Liver (tissue), 9 donors: Measurements from ENCODE around the gene XXYLT1. TPM values are rescaled to one million over a fixed set of nuclear protein-coding genes. Genes with fewer than 3 reads are reported as not detected.

Experiments
- DNase-seq: peaks from one replicate; pipeline ENCODE4 v3.0.0-alpha.2; 2017; ENCODE audit warnings: low spot score
- H3K27ac ChIP-seq, 2 donors: one replicate each; pipeline ENCODE4 v1.7.0; 2013; ENCODE audit warnings: inconsistent platforms in 2 of 2, low read length in 2 of 2, control low read depth in 1 of 2, low read depth in 1 of 2, mild to moderate bottlenecking in 1 of 2
- H3K27me3 ChIP-seq, 4 donors: one replicate each; pipeline versions ENCODE4 v1.6.1 to v1.7.0; 2013; ENCODE audit warnings: low read length in 3 of 4, inconsistent platforms in 1 of 4, mild to moderate bottlenecking in 1 of 4, moderate library complexity in 1 of 4; ENCODE audit not compliant: control insufficient read depth in 4 of 4, insufficient read depth in 4 of 4
- H3K36me3 ChIP-seq, 4 donors: one replicate each; pipeline versions ENCODE4 v1.6.1 to v1.7.0; 2013; ENCODE audit warnings: low read length in 3 of 4, mild to moderate bottlenecking in 3 of 4, low read depth in 1 of 4, moderate library complexity in 1 of 4; ENCODE audit not compliant: control insufficient read depth in 4 of 4, insufficient read depth in 3 of 4
- H3K4me1 ChIP-seq, 4 donors: one replicate each; pipeline versions ENCODE4 v1.6.1 to v1.7.0; 2013; ENCODE audit warnings: low read length in 3 of 4, mild to moderate bottlenecking in 3 of 4, moderate library complexity in 1 of 4; ENCODE audit not compliant: control insufficient read depth in 4 of 4, insufficient read depth in 4 of 4
- H3K4me3 ChIP-seq, 3 donors: one replicate each; pipeline versions ENCODE4 v1.6.1 to v1.7.0; 2013; ENCODE audit warnings: low read length in 3 of 3, control low read depth in 1 of 3, low read depth in 1 of 3, mild to moderate bottlenecking in 1 of 3
- H3K9ac ChIP-seq, 2 donors: one replicate each; pipeline ENCODE4 v1.7.0; 2013; ENCODE audit warnings: low read length in 2 of 2, mild to moderate bottlenecking in 2 of 2, moderate library complexity in 2 of 2, control low read depth in 1 of 2, low read depth in 1 of 2
- H3K9me3 ChIP-seq, 4 donors: one replicate each; pipeline versions ENCODE4 v1.6.1 to v1.7.0; 2013; ENCODE audit warnings: low read length in 3 of 4; ENCODE audit not compliant: control insufficient read depth in 4 of 4
- FOXA1 ChIP-seq: IDR thresholded peaks from 2 replicates; pipeline ENCODE4 v1.6.1; 2016; ENCODE audit warnings: antibody characterized with exemption
- GABPA ChIP-seq, 2 donors: IDR thresholded peaks in 1 of 2; conservative IDR thresholded peaks in 1 of 2; 2 replicates each; pipeline ENCODE4 v1.6.1; 2016; ENCODE audit warnings: antibody characterized with exemption in 2 of 2, mild to moderate bottlenecking in 1 of 2, moderate library complexity in 1 of 2
- HNF4A ChIP-seq, 2 donors: conservative IDR thresholded peaks; 2 replicates each; pipeline ENCODE4 v1.6.1; 2016; ENCODE audit warnings: antibody characterized with exemption in 2 of 2, mild to moderate bottlenecking in 2 of 2
- HNF4G ChIP-seq: IDR thresholded peaks from 2 replicates; pipeline ENCODE4 v1.6.1; 2016; ENCODE audit warnings: antibody characterized with exemption
- JUND ChIP-seq, 2 donors: IDR thresholded peaks; 2 replicates each; pipeline ENCODE4 v1.6.1; 2016; ENCODE audit warnings: antibody characterized with exemption in 2 of 2
- NR2F2 ChIP-seq: IDR thresholded peaks from 2 replicates; pipeline ENCODE4 v1.6.1; 2016; ENCODE audit warnings: antibody characterized with exemption
- RAD21 ChIP-seq, 2 donors: IDR thresholded peaks; 2 replicates each; pipeline ENCODE4 v1.6.1; 2016; ENCODE audit warnings: antibody characterized with exemption in 2 of 2, mild to moderate bottlenecking in 2 of 2
- WGBS: extraction: QIAGEN DNeasy Blood & Tissue Kit; methylation state at CpG from one replicate; pipeline ENCODE4 v1.1.7; 2013; 5-methylcytosine and 5-hydroxymethylcytosine counted together
- polyA plus RNA-seq, 2 donors: library from polyadenylated mRNA; stranded (reverse) in 1 of 2; unstranded in 1 of 2; fragments of 200-250 nt in 1 of 2; fragments of >200 nt in 1 of 2; fragmentation: Nextera tagmentation in 1 of 2; extraction: Ambion mirVana in 1 of 2; gene quantifications; one replicate each; pipeline versions ENCODE4 v1.2.1 to v1.2.3, GENCODE V29; 2013 to 2015
- total RNA-seq, 2 donors: library from RNA; depleted of rRNA; stranded (reverse); fragments of >200 nt; gene quantifications; one replicate each; pipeline ENCODE4 v1.2.3, GENCODE V29; 2014
- TF ChIP-seq, protein P1 (sequence below): fragments of 150-350 bp; IDR thresholded peaks from 2 replicates; pipeline ENCODE4 v1.5.1; 2017; ENCODE audit warnings: improper control_type of control experiment, low read depth, low read length; ENCODE audit not compliant: missing input control
- TF ChIP-seq, protein P2 (sequence below): IDR thresholded peaks from 2 replicates; pipeline ENCODE4 v1.6.1; 2016; ENCODE audit warnings: antibody characterized with exemption
- TF ChIP-seq, protein P3 (sequence below): IDR thresholded peaks from 2 replicates; pipeline ENCODE4 v1.6.1; 2016; ENCODE audit warnings: antibody characterized with exemption, mild to moderate bottlenecking
- TF ChIP-seq, protein P4 (sequence below): IDR thresholded peaks from 2 replicates; pipeline ENCODE4 v1.6.1; 2016; ENCODE audit warnings: antibody characterized with exemption
- donor health status: healthy.
- donor health status: healthy.
- donor health status: healthy.
- donor health status: healthy.
- donor health status: healthy.

Gene XXYLT1
- total and polyA plus RNA-seq, 4 donors, result 0.93 to 7.6 (median 2.8) TPM

DNA sequence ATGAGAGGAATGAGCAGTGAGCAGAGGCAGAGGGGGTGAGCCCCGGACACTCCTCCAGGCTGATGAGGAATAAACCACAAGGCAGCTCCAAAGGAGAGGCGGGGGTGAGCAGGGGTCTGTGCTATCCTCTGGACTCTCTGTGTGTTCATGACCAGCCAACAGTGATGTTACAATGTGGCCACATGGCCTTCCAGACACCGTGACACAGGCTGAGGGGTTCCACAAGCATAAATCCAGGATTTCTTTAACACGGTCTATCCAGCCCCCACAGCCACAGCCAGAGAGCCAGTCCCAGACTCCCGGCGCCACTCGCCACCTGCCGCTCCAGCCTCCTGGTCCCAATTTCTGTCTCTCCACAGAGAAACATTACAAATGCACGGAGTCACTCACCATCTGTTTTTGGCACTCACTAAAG, 24.4 kb downstream of the XXYLT1 start (continued):
- TF ChIP-seq, protein P1, sequence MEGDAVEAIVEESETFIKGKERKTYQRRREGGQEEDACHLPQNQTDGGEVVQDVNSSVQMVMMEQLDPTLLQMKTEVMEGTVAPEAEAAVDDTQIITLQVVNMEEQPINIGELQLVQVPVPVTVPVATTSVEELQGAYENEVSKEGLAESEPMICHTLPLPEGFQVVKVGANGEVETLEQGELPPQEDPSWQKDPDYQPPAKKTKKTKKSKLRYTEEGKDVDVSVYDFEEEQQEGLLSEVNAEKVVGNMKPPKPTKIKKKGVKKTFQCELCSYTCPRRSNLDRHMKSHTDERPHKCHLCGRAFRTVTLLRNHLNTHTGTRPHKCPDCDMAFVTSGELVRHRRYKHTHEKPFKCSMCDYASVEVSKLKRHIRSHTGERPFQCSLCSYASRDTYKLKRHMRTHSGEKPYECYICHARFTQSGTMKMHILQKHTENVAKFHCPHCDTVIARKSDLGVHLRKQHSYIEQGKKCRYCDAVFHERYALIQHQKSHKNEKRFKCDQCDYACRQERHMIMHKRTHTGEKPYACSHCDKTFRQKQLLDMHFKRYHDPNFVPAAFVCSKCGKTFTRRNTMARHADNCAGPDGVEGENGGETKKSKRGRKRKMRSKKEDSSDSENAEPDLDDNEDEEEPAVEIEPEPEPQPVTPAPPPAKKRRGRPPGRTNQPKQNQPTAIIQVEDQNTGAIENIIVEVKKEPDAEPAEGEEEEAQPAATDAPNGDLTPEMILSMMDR, result no peak
- no peak for TF ChIP-seq GABPA (IDR thresholded peaks at IDR 0.05 in 1 of 2, conservative IDR thresholded peaks at IDR 0.05 in 1 of 2)
- TF ChIP-seq JUND (IDR thresholded peaks at IDR 0.05), result no peak

DNA sequence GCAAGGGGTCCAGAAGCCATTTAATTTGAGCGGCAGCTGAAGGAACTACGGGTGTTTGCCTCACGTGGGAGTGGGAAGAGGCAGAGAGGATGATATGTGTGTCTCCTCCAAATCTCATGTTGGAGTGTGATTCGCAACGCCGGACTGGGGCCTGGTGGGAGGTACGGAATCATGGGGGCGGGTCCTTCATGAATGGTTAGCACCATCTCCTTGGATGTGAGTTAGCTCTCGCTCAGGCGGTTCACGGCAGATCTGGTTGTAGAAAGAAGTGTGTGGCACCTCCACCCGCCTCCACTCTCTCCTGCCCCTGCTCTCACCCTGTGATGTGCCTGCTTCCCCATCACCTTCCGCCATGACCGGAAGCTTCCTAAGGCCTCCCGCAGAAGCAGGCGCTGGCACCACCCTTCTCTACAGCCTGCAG, 25.4 kb downstream of the XXYLT1 start:
- H3K27me3 ChIP-seq, result no peaks in the 10 kb centered on the region
- no peak overlapping the region for H3K9ac ChIP-seq
- no peaks in the 10 kb centered on the region for H3K9me3 ChIP-seq
- TF ChIP-seq, protein P2, sequence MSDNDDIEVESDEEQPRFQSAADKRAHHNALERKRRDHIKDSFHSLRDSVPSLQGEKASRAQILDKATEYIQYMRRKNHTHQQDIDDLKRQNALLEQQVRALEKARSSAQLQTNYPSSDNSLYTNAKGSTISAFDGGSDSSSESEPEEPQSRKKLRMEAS, result no peak
- no peak for TF ChIP-seq HNF4G
- no peak for TF ChIP-seq NR2F2
- no peak for TF ChIP-seq FOXA1
- TF ChIP-seq, protein P3, sequence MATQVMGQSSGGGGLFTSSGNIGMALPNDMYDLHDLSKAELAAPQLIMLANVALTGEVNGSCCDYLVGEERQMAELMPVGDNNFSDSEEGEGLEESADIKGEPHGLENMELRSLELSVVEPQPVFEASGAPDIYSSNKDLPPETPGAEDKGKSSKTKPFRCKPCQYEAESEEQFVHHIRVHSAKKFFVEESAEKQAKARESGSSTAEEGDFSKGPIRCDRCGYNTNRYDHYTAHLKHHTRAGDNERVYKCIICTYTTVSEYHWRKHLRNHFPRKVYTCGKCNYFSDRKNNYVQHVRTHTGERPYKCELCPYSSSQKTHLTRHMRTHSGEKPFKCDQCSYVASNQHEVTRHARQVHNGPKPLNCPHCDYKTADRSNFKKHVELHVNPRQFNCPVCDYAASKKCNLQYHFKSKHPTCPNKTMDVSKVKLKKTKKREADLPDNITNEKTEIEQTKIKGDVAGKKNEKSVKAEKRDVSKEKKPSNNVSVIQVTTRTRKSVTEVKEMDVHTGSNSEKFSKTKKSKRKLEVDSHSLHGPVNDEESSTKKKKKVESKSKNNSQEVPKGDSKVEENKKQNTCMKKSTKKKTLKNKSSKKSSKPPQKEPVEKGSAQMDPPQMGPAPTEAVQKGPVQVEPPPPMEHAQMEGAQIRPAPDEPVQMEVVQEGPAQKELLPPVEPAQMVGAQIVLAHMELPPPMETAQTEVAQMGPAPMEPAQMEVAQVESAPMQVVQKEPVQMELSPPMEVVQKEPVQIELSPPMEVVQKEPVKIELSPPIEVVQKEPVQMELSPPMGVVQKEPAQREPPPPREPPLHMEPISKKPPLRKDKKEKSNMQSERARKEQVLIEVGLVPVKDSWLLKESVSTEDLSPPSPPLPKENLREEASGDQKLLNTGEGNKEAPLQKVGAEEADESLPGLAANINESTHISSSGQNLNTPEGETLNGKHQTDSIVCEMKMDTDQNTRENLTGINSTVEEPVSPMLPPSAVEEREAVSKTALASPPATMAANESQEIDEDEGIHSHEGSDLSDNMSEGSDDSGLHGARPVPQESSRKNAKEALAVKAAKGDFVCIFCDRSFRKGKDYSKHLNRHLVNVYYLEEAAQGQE, result no peak
- no peak for TF ChIP-seq HNF4A (conservative IDR thresholded peaks at IDR 0.05)
- no peak for TF ChIP-seq GABPA (IDR thresholded peaks at IDR 0.05 in 1 of 2, conservative IDR thresholded peaks at IDR 0.05 in 1 of 2)
- TF ChIP-seq, protein P4, sequence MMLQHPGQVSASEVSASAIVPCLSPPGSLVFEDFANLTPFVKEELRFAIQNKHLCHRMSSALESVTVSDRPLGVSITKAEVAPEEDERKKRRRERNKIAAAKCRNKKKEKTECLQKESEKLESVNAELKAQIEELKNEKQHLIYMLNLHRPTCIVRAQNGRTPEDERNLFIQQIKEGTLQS, result no peak
- TF ChIP-seq, protein P1, result no peak
- no peak for TF ChIP-seq RAD21 (IDR thresholded peaks at IDR 0.05)
- H3K36me3 ChIP-seq, result no peaks in the 10 kb centered on the region
- no peak overlapping the region for H3K4me3 ChIP-seq
- DNase-seq, result no peak
- 97% methylated on average over 16 of the region's 16 CpGs for WGBS
- H3K27ac ChIP-seq, result no peak overlapping the region
- H3K4me1 ChIP-seq, result no peaks in the 10 kb centered on the region
